Fibroblast of mammary gland (primary cell): ENCODE measurements around the gene OR2T11.

ENCODE experiments used
- DNase-seq: peaks from one replicate; pipeline ENCODE4 v3.0.0-alpha.2; 2010; ENCODE audit warnings: low read depth
- H3K4me3 ChIP-seq: 2 replicates; pipeline ENCODE4 v1.5.1; 2011; ENCODE audit warnings: low read depth, mild to moderate bottlenecking, low read length, moderate library complexity; ENCODE audit not compliant: control insufficient read depth
- TF ChIP-seq, protein P1 (sequence below): conservative IDR thresholded peaks from 2 replicates; pipeline ENCODE4 v1.5.1; 2011; ENCODE audit warnings: low read depth, low read length, inconsistent platforms; ENCODE audit not compliant: control insufficient read depth, insufficient read depth

OR2T11 gene

GRCh38 chr1:248621770-248622169, 13.1 kb downstream of the OR2T11 start:
- TF ChIP-seq, protein P1, sequence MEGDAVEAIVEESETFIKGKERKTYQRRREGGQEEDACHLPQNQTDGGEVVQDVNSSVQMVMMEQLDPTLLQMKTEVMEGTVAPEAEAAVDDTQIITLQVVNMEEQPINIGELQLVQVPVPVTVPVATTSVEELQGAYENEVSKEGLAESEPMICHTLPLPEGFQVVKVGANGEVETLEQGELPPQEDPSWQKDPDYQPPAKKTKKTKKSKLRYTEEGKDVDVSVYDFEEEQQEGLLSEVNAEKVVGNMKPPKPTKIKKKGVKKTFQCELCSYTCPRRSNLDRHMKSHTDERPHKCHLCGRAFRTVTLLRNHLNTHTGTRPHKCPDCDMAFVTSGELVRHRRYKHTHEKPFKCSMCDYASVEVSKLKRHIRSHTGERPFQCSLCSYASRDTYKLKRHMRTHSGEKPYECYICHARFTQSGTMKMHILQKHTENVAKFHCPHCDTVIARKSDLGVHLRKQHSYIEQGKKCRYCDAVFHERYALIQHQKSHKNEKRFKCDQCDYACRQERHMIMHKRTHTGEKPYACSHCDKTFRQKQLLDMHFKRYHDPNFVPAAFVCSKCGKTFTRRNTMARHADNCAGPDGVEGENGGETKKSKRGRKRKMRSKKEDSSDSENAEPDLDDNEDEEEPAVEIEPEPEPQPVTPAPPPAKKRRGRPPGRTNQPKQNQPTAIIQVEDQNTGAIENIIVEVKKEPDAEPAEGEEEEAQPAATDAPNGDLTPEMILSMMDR, result no peak
- H3K4me3 ChIP-seq, result no peak overlapping the region
- no peak for DNase-seq

GRCh38 chr1:248618878-248619277, 16.0 kb downstream of the OR2T11 start:
- TF ChIP-seq, protein P1, result peak; percentile 44
- DNase-seq, result peak; percentile 31
- H3K4me3 ChIP-seq, result no peak overlapping the region

GRCh38 chr1:248618119-248618518, 16.8 kb downstream of the OR2T11 start:
- no peak overlapping the region for H3K4me3 ChIP-seq
- no peak for DNase-seq
- TF ChIP-seq, protein P1, result no peak

DNA sequence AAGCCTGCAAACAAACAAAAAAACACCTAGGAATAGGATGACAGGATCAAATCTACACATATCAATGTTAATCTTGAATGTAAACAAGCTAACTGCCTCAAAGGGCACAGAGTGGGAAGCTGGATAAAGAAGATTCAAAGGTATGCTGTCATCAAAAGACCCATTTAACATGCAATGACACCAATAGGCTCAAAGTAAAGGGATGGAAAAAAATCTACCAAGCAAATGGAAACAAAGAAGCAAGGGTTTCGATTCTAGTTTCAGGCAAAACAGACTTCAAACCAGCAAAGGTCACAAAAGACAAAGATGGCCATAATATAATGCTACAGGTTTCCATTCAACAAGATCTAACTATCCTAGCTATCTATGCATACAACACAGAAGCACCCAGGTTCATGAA, 21.1 kb downstream of the OR2T11 start:
- DNase-seq, result no peak
- H3K4me3 ChIP-seq, result no peak overlapping the region
- TF ChIP-seq, protein P1, result no peak

GRCh38 chr1:248611883-248612414, 22.9 kb downstream of the OR2T11 start:
- DNase-seq, result no peak
- H3K4me3 ChIP-seq, result no peak overlapping the region
- TF ChIP-seq, protein P1, result no peak

- H3K4me3 ChIP-seq, result no peak overlapping the region
- DNase-seq, result no peak
- TF ChIP-seq, protein P1, result no peak
Measured at GRCh38 chr1:248610301-248610700, 24.6 kb downstream of the OR2T11 start.

GRCh38 chr1:248599396-248599795, 35.5 kb downstream of the OR2T11 start:
- H3K4me3 ChIP-seq, result no peak overlapping the region
- DNase-seq, result no peak
- TF ChIP-seq, protein P1, result no peak
